Lung (tissue), 12 donors: ENCODE measurements around the gene TULP3. TPM values are rescaled to one million over a fixed set of nuclear protein-coding genes. Genes with fewer than 3 reads are reported as not detected.

Source experiments
- ATAC-seq: fragments of 200-7000 bp; cut with Tn5 transposase; one replicate; pipeline ENCODE4 v1.9.1; 2020; ENCODE audit warnings: moderate number of reproducible peaks; ENCODE audit not compliant: insufficient read depth, low FRiP score
- DNase-seq, 3 donors: peaks; one replicate each; pipeline ENCODE4 v3.0.0-alpha.2; 2013 to 2017
- H3K27ac ChIP-seq, 2 donors: one replicate each; pipeline ENCODE4 v1.5.1; 2013; ENCODE audit warnings: mild to moderate bottlenecking in 2 of 2, moderate library complexity in 2 of 2, control low read depth in 1 of 2, inconsistent platforms in 1 of 2, low read depth in 1 of 2, low read length in 1 of 2
- H3K27me3 ChIP-seq, 3 donors: one replicate each; pipeline ENCODE4 v1.5.1; 2013; ENCODE audit warnings: low read length in 2 of 3; ENCODE audit not compliant: control insufficient read depth in 3 of 3, insufficient read depth in 3 of 3
- H3K36me3 ChIP-seq, 4 donors: one replicate each; pipeline ENCODE4 v1.5.1; 2013; ENCODE audit warnings: low read length in 4 of 4, mild to moderate bottlenecking in 1 of 4, moderate library complexity in 1 of 4; ENCODE audit not compliant: control insufficient read depth in 4 of 4, insufficient read depth in 4 of 4
- H3K4me1 ChIP-seq, 5 donors: one replicate each; pipeline ENCODE4 v1.5.1; 2013; ENCODE audit warnings: low read length in 5 of 5, mild to moderate bottlenecking in 2 of 5, moderate library complexity in 1 of 5; ENCODE audit not compliant: control insufficient read depth in 5 of 5, insufficient read depth in 5 of 5
- H3K4me3 ChIP-seq: one replicate; pipeline ENCODE4 v1.5.1; 2013; ENCODE audit warnings: mild to moderate bottlenecking, control low read depth, moderate library complexity
- H3K9ac ChIP-seq, 2 donors: one replicate each; pipeline ENCODE4 v1.5.1; 2013; ENCODE audit warnings: low read length in 2 of 2, control low read depth in 1 of 2; ENCODE audit not compliant: insufficient read depth in 1 of 2
- H3K9me3 ChIP-seq, 4 donors: one replicate each; pipeline ENCODE4 v1.5.1; 2013; ENCODE audit warnings: low read length in 3 of 4, mild to moderate bottlenecking in 1 of 4, moderate library complexity in 1 of 4; ENCODE audit not compliant: control insufficient read depth in 4 of 4, insufficient read depth in 3 of 4
- WGBS, 2 donors: extraction: QIAGEN DNeasy Blood & Tissue Kit; methylation state at CpG; one replicate each; pipeline ENCODE4 v1.1.7; 2013; 5-methylcytosine and 5-hydroxymethylcytosine counted together
- polyA plus RNA-seq, 2 donors: library from polyadenylated mRNA; stranded (reverse); fragments of 200-250 nt; gene quantifications; one replicate each; pipeline ENCODE4 v1.2.1, GENCODE V29; 2013
- total RNA-seq, 2 donors: library from RNA; depleted of rRNA in 1 of 2; stranded (reverse); fragments of >200 nt in 1 of 2; gene quantifications; one replicate each; pipeline ENCODE4 v1.2.1, GENCODE V29; 2014 to 2021
- TF ChIP-seq, protein P1 (sequence below): IDR thresholded peaks from 2 replicates; pipeline ENCODE4 v1.5.1; 2012; ENCODE audit warnings: mild to moderate bottlenecking; ENCODE audit errors: control extremely low read depth, extremely low read depth
- donor health status: control.
- donor health status: control.
- donor health status: Bipolar disorder and iron deficiency.
- donor health status: healthy.
- donor health status: DM: yes; HTN: yes; CAD: no.

Gene TULP3
- total and polyA plus RNA-seq, 4 donors, result 7.4 to 30.7 (median 13.2) TPM

DNA sequence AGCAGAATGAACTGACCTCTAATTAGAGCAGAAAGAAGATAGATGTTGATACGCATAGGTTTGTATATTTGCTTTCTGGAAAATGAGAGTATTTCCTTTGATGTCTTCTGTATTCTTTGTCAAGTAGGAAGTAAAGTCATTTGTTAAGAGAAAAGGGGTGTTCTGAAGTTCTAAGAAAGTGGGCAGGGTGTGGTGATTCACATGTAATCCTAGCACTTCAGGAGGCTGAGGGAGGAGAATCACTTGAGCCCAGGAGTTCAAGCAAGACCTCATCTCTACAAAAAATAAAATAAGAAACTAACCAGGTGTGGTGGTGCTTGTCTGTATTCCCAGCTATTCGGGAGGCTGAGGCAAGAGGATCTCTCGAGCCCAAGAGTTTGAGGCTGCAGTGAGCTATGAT lies 10.8 kb upstream of the TULP3 start:
- no peak overlapping the region for H3K4me3 ChIP-seq
- peaks cover 0 to 6% (median 3%) of the 10 kb centered on the region in 4 donors for H3K36me3 ChIP-seq
- H3K27me3 ChIP-seq, result no peaks in the 10 kb centered on the region
- WGBS, 2 donors, result 95 to 97% methylated on average over 3 of the region's 3 CpGs
- peaks cover 0 to 16% (median 6%) of the 10 kb centered on the region in 5 donors for H3K4me1 ChIP-seq
- no peak for ATAC-seq
- TF ChIP-seq, protein P1, sequence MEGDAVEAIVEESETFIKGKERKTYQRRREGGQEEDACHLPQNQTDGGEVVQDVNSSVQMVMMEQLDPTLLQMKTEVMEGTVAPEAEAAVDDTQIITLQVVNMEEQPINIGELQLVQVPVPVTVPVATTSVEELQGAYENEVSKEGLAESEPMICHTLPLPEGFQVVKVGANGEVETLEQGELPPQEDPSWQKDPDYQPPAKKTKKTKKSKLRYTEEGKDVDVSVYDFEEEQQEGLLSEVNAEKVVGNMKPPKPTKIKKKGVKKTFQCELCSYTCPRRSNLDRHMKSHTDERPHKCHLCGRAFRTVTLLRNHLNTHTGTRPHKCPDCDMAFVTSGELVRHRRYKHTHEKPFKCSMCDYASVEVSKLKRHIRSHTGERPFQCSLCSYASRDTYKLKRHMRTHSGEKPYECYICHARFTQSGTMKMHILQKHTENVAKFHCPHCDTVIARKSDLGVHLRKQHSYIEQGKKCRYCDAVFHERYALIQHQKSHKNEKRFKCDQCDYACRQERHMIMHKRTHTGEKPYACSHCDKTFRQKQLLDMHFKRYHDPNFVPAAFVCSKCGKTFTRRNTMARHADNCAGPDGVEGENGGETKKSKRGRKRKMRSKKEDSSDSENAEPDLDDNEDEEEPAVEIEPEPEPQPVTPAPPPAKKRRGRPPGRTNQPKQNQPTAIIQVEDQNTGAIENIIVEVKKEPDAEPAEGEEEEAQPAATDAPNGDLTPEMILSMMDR, result no peak
- H3K27ac ChIP-seq, result no peak overlapping the region
- DNase-seq, result no peak
- H3K9ac ChIP-seq, result no peak overlapping the region
- no peaks in the 10 kb centered on the region for H3K9me3 ChIP-seq

- H3K9ac ChIP-seq, result no peak overlapping the region
- no peak overlapping the region for H3K4me3 ChIP-seq
- DNase-seq (no peak), ATAC-seq (no peak)
- H3K27me3 ChIP-seq, result no peaks in the 10 kb centered on the region
- 78 to 94% methylated on average over 2 of the region's 2 CpGs for WGBS, 2 donors
- H3K9me3 ChIP-seq, result no peaks in the 10 kb centered on the region
- peaks cover 0 to 17% (median 9%) of the 10 kb centered on the region in 4 donors for H3K36me3 ChIP-seq
- H3K4me1 ChIP-seq, result no peaks in the 10 kb centered on the region
- TF ChIP-seq, protein P1, result no peak
- H3K27ac ChIP-seq, result no peak overlapping the region
Measured at GRCh38 chr12:2884810-2885209, 5.9 kb upstream of the TULP3 start.

DNA sequence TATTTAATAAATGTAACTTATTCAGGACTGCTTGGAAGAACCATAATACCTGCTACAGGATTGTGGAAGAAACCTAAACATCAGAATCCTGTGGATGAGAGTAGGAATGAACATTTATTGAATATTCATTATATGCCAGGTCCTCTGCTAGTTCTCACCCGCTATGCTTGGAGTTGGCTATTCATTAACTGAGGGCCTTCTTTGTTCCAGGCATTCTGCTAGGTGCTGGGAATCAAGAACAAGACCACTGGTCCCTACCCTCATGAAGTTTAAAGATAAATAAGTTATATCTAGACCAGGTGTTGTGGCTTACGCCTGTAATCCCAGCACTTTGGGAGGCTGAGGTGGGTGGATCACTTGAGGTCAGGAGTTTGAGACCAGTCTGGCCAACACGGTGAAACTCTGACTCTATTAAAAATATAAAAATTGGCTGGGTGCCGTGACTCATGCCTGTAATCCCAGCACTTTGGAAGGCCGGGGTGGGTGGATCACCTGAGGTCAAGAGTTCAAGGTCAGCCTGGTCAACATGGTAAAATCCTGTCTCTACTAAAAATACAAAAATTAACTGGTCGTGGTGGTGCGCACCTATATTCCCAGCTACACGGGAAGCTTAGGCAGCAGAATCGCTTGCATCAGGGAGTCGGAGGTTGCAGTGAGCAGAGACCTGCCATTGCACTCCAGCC lies 3.8 kb upstream of the TULP3 start:
- Histone ChIP-seq H3K27me3 (no peaks in the 10 kb centered on the region), H3K9ac (no peak overlapping the region), H3K4me3 (no peak overlapping the region), H3K9me3 (no peaks in the 10 kb centered on the region), H3K36me3 (peaks cover 0 to 15% (median 9%) of the 10 kb centered on the region in 4 donors), H3K4me1 (peaks cover 0 to 12% (median 0%) of the 10 kb centered on the region in 5 donors), H3K27ac (no peak overlapping the region)
- 93 to 96% methylated on average over 10 of the region's 10 CpGs for WGBS, 2 donors
- no peak for ATAC-seq
- TF ChIP-seq, protein P1, result no peak
- no peak for DNase-seq
